Type B pancreatic cell (in vitro differentiated cells): ENCODE data around the gene TAC4. TPM values are rescaled to one million over a fixed set of nuclear protein-coding genes. Genes with fewer than 3 reads are reported as not detected.

Source experiments
- DNase-seq: peaks from one replicate; pipeline ENCODE4 v3.0.0; 2021; ENCODE audit warnings: mixed read lengths; ENCODE audit not compliant: unreplicated experiment; ENCODE audit errors: extremely low spot score
- H3K27ac Mint-ChIP-seq: 2 replicates; pipeline ENCODE4 v1.8.0; 2021; ENCODE audit warnings: mild to moderate bottlenecking, mixed read lengths
- H3K27me3 Mint-ChIP-seq: 2 replicates; pipeline ENCODE4 v1.8.0; 2021; ENCODE audit warnings: mixed read lengths
- H3K36me3 Mint-ChIP-seq: 2 replicates; pipeline ENCODE4 v1.8.0; 2021; ENCODE audit warnings: mixed read lengths
- H3K4me1 Mint-ChIP-seq: one replicate; pipeline ENCODE4 v1.8.0; 2021; ENCODE audit warnings: mixed read lengths; ENCODE audit not compliant: unreplicated experiment
- H3K4me3 Mint-ChIP-seq: 2 replicates; pipeline ENCODE4 v1.8.0; 2021; ENCODE audit warnings: mild to moderate bottlenecking, mixed read lengths
- H3K9me3 Mint-ChIP-seq: 2 replicates; pipeline ENCODE4 v1.8.0; 2021; ENCODE audit warnings: mixed read lengths
- total RNA-seq: library from RNA; stranded (reverse); gene quantifications from 2 replicates; pipeline ENCODE4 v1.2.1, GENCODE V29; 2021; ENCODE audit warnings: low replicate concordance
- TF ChIP-seq, protein P1 (sequence below): fragments of 200-600 bp; sonication (generic); conservative IDR thresholded peaks from 2 replicates; pipeline ENCODE4 v1.5.0; 2021; ENCODE audit warnings: antibody characterized with exemption, mild to moderate bottlenecking

TAC4 gene
- total RNA-seq, 1 donor from 2014 or later: not detected

DNA sequence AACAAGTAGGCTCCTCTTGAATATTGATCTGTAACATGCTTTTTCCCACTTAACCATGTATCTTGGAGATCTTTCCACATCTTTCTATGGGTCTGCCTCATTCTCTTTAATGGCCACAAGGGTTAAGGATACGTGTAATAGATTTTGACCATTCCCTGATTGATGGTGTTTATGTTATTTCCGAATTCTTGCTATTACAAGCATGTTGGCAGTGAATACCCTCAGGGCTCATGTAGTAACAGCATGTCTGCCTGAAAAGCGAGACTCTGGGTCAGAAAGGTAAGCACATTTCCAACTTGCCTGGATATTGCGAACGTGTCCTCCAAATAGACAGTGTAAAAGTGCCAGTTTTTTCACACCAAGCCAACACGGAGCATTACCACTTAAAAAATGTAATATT lies 5.0 kb downstream of the TAC4 start:
- peaks cover 7% of the 10 kb centered on the region for H3K4me1 Mint-ChIP-seq
- H3K4me3 Mint-ChIP-seq: no peak overlapping the region
- H3K27me3 Mint-ChIP-seq: peaks cover 13% of the 10 kb centered on the region
- H3K9me3 Mint-ChIP-seq: no peaks in the 10 kb centered on the region
- TF ChIP-seq, protein P1, sequence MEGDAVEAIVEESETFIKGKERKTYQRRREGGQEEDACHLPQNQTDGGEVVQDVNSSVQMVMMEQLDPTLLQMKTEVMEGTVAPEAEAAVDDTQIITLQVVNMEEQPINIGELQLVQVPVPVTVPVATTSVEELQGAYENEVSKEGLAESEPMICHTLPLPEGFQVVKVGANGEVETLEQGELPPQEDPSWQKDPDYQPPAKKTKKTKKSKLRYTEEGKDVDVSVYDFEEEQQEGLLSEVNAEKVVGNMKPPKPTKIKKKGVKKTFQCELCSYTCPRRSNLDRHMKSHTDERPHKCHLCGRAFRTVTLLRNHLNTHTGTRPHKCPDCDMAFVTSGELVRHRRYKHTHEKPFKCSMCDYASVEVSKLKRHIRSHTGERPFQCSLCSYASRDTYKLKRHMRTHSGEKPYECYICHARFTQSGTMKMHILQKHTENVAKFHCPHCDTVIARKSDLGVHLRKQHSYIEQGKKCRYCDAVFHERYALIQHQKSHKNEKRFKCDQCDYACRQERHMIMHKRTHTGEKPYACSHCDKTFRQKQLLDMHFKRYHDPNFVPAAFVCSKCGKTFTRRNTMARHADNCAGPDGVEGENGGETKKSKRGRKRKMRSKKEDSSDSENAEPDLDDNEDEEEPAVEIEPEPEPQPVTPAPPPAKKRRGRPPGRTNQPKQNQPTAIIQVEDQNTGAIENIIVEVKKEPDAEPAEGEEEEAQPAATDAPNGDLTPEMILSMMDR: peak; percentile 24
- DNase-seq: no peak
- H3K27ac Mint-ChIP-seq: no peak overlapping the region
- no peaks in the 10 kb centered on the region for H3K36me3 Mint-ChIP-seq

DNA sequence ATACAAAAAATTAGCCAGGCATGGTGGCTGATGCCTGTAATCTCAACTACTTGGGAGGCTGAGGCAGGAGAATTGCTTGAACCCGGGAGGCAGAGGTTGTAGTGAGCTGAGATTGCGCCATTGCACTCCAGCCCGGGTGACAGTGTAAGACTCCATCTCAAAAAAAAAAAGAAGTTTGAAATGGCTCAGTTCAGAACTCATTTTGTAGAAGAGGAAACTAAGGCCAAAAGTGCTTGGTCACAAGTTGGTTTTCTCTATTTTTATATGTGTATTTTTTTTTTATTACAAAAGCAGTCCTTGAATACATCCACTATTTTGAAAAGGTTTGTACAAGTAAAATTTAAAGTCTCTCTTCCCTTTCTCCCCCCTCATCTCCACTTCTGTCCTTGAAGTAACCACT lies 5.5 kb downstream of the TAC4 start:
- no peak for DNase-seq
- Mint-ChIP-seq H3K36me3 (no peaks in the 10 kb centered on the region), H3K27me3 (peaks cover 10% of the 10 kb centered on the region), H3K9me3 (no peaks in the 10 kb centered on the region), H3K27ac (no peak overlapping the region), H3K4me3 (no peak overlapping the region), H3K4me1 (peaks cover 6% of the 10 kb centered on the region)
- TF ChIP-seq, protein P1: no peak

DNA sequence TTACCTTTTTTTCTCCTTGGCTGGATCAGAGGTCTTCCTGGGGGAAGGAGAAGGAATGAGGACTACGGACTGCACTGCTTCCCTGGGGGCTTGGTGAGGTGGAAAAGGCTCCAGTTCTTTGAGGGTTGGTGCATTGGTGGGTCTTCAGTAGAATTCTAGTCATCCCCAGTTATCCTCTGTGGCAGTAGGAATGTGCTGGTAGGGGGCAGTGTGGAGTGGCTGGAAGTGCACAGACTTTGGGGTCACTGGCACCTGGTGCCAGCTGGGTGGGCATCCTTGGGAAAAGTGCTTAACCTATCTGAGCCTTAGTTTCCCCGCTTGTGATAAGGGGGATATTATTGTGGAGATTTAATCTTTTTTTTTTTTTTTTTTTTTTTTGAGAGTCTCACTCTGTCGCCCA lies 6.3 kb downstream of the TAC4 start:
- Mint-ChIP-seq H3K27me3 (peaks cover 10% of the 10 kb centered on the region), H3K9me3 (no peaks in the 10 kb centered on the region), H3K4me3 (no peak overlapping the region), H3K27ac (no peak overlapping the region), H3K36me3 (no peaks in the 10 kb centered on the region), H3K4me1 (peaks cover 6% of the 10 kb centered on the region)
- TF ChIP-seq, protein P1: no peak
- DNase-seq: no peak

DNA sequence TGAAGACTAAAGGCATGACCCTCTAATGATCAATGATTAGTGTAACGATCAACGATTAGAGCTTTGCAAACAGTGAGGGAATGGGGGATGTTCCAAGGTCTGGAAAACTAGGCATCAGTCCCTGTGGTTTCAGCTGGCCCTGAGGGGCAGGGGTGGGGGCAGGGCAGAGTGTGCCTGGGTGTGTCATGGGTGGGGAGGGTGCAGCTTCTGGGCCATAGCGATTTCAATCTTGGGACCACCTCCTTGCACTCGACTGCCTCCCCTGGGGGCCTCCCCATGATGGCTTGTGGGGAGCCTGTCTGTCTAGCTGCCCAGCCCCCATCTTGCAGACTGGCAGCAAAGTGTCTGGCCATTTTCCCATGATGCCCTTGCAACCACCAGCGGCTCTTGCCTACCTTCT lies 8.4 kb downstream of the TAC4 start:
- Mint-ChIP-seq H3K4me1 (peaks cover 10% of the 10 kb centered on the region), H3K9me3 (no peaks in the 10 kb centered on the region), H3K27me3 (no peaks in the 10 kb centered on the region), H3K4me3 (no peak overlapping the region), H3K36me3 (peaks cover 6% of the 10 kb centered on the region), H3K27ac (no peak overlapping the region)
- DNase-seq: no peak
- TF ChIP-seq, protein P1: no peak

DNA sequence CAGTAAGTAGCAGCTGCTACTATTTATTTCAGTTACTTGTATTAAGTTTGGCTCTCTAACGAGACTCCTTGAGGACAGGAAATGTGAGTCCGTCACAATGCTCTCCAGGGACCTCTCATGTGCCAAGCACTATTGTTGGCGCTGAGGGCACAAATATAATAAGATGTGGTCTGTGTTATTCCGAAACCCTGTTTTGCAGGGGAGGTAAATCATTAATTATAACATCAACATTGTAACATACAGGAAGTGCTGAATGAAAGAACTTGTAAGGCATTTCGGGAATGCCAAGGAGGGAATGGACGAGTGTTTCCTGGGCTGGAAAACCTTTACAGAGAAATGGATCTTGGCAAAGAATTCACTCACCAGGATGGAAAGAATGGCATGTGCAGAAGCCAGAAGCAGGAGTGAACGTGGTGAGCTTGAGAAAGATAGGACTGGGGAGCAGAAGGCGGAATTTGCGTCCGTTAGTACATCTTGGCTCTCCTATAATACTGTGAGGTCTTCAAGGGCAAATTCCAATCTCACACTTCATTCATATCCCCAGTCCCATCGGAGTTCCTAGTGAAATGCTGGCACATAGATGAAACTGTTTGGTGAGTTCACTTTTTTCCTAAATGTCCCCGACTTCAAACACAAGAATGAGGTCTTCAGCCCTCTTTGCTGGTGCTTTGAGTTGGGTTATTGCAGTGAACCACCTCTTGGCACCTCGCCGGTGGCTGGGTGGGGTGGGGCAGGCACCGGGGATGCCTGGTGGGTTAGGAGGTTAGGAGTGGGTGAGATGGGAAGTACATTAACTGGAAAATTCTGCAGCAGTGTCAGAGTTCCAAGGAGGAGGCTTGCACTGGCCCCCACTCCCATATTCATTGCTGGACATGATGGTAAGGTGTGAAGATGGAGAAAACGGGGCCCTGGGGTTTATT lies 11.5 kb downstream of the TAC4 start:
- H3K36me3 Mint-ChIP-seq: peaks cover 21% of the 10 kb centered on the region
- H3K27ac Mint-ChIP-seq: peak overlapping the region; percentile 56
- TF ChIP-seq, protein P1: no peak
- no peaks in the 10 kb centered on the region for H3K27me3 Mint-ChIP-seq
- H3K4me1 Mint-ChIP-seq: peaks cover 5% of the 10 kb centered on the region
- H3K4me3 Mint-ChIP-seq: no peak overlapping the region
- no peak for DNase-seq
- H3K9me3 Mint-ChIP-seq: no peaks in the 10 kb centered on the region
